ENCODE measurements around the gene ENSA.

- TF ChIP-seq POLR2A (IDR thresholded peaks at IDR 0.05) (no peak), CTCF (IDR thresholded peaks at IDR 0.05) (no peak)
Observed at GRCh38 chr1:150575072-150575489, 54.3 kb downstream of the ENSA start.
